CD4-positive, alpha-beta T cell (primary cell): Measurements from ENCODE around the gene AAMDC. TPM values are rescaled to one million over a fixed set of nuclear protein-coding genes. Genes with fewer than 3 reads are reported as not detected.

Experiments used
- ATAC-seq: fragments of 200-7000 bp; cut with Tn5 transposase; one replicate; pipeline ENCODE4 v1.10.0; 2022; ENCODE audit warnings: mild to moderate bottlenecking; ENCODE audit not compliant: poor library complexity
- CTCF ChIA-PET: fragments of 350-600 bp; sonication (Branson Sonifier 250); formaldehyde crosslinking; loops from one replicate; lab custom pipeline; 2021; ENCODE audit warnings: antibody characterized with exemption, inconsistent platforms; lab: Charles Lee
- POLR2A ChIA-PET: fragments of 350-600 bp; sonication (Branson Sonifier 250); formaldehyde crosslinking; loops from one replicate; lab custom pipeline; 2021; ENCODE audit warnings: antibody characterized with exemption, inconsistent platforms; lab: Charles Lee
- DNase-seq, 14 experiments: peaks; one replicate each; pipeline ENCODE4 v3.0.0-alpha.2; 2013 to 2020; ENCODE audit warnings: mixed read lengths in 2 of 14
- H3K27ac ChIP-seq, 2 donors: one replicate each; pipeline versions ENCODE4 v1.5.1 to v1.7.0; 2013; ENCODE audit warnings: low read length in 2 of 2, low read depth in 1 of 2, mild to moderate bottlenecking in 1 of 2
- H3K27me3 ChIP-seq, 2 experiments: 1 replicate in 1 of 2; 2 replicates in 1 of 2; pipeline versions ENCODE4 v1.6.1 to v1.7.0; 2013; ENCODE audit warnings: low read length in 2 of 2, control low read depth in 1 of 2, mild to moderate bottlenecking in 1 of 2, moderate library complexity in 1 of 2; ENCODE audit not compliant: insufficient read depth in 2 of 2, control insufficient read depth in 1 of 2
- H3K36me3 ChIP-seq: one replicate; pipeline ENCODE4 v1.6.1; 2013; ENCODE audit warnings: low read length, control low read depth; ENCODE audit not compliant: insufficient read depth
- H3K4me1 ChIP-seq: one replicate; pipeline ENCODE4 v1.6.1; 2013; ENCODE audit warnings: low read length, control low read depth; ENCODE audit not compliant: insufficient read depth
- H3K4me3 ChIP-seq: one replicate; pipeline ENCODE4 v1.5.1; 2013; ENCODE audit warnings: mild to moderate bottlenecking, low read length, moderate library complexity
- H3K9me3 ChIP-seq, 2 experiments: 1 replicate in 1 of 2; 2 replicates in 1 of 2; pipeline versions ENCODE4 v1.6.1 to v1.7.0; 2013; ENCODE audit warnings: low read length in 2 of 2, mild to moderate bottlenecking in 2 of 2, control low read depth in 1 of 2, moderate library complexity in 1 of 2; ENCODE audit not compliant: control insufficient read depth in 1 of 2, insufficient read depth in 1 of 2
- H3K27ac Mint-ChIP-seq: one replicate; pipeline ENCODE4 v1.8.0; 2020; ENCODE audit warnings: mixed read lengths
- H3K27me3 Mint-ChIP-seq: one replicate; pipeline ENCODE4 v1.8.0; 2021; ENCODE audit warnings: mixed read lengths
- H3K36me3 Mint-ChIP-seq: one replicate; pipeline ENCODE4 v1.8.0; 2021; ENCODE audit warnings: low read depth, mixed read lengths
- H3K4me1 Mint-ChIP-seq: one replicate; pipeline ENCODE4 v1.8.0; 2021; ENCODE audit warnings: low read depth, mixed read lengths
- H3K4me3 Mint-ChIP-seq: one replicate; pipeline ENCODE4 v1.8.0; 2020; ENCODE audit warnings: mild to moderate bottlenecking, mixed read lengths
- H3K9me3 Mint-ChIP-seq: one replicate; pipeline ENCODE4 v1.8.0; 2020; ENCODE audit warnings: mixed read lengths
- CTCF ChIP-seq: fragments of 200-600 bp; IDR thresholded peaks from one replicate; pipeline ENCODE4 v1.8.0; 2022; ENCODE audit warnings: antibody characterized with exemption, mild to moderate bottlenecking
- intact Hi-C, 2 experiments: fragments of 100-400 bp; cut with DNase I in 1 of 2; cut with micrococcal nuclease in 1 of 2; formaldehyde crosslinking; loops; one replicate each; pipeline versions ENCODE4 v1.15.1 to v1.9.0; 2023 to 2025; cut with DNase I, micrococcal nuclease
- total RNA-seq, 174 experiments: library from RNA in 2 of 174; stranded (reverse) in 2 of 174; gene quantifications; one replicate each; pipeline ENCODE4 v1.2.3 and lab custom pipeline; 2021 to 2026

AAMDC gene
- total RNA-seq, 2 experiments from 2014 or later = 1.5 to 2.1 TPM

GRCh38 chr11:77799338-77799737, 21.6 kb upstream of the AAMDC start:
- Mint-ChIP-seq H3K4me3 (no peak overlapping the region), H3K9me3 (no peaks in the 10 kb centered on the region), H3K4me1 (peaks cover 76% of the 10 kb centered on the region), H3K36me3 (peaks cover 59% of the 10 kb centered on the region), H3K27ac (peak overlapping the region; percentile 6), H3K27me3 (no peaks in the 10 kb centered on the region)
- TF ChIP-seq CTCF = no peak
- peaks cover 11% of the 10 kb centered on the region for H3K36me3 ChIP-seq
- CTCF ChIA-PET = no interaction called here
- H3K9me3 ChIP-seq = no peaks in the 10 kb centered on the region
- no peak overlapping the region for H3K4me3 ChIP-seq
- H3K27ac ChIP-seq = no peak overlapping the region
- DNase-seq (no peak), ATAC-seq (no peak)
- intact Hi-C loops = no loop called here
- H3K4me1 ChIP-seq = peaks cover 19% of the 10 kb centered on the region
- POLR2A ChIA-PET = no interaction called here
- H3K27me3 ChIP-seq = no peaks in the 10 kb centered on the region

- H3K4me1 ChIP-seq = peaks cover 19% of the 10 kb centered on the region
- CTCF ChIA-PET = no interaction called here
- no peaks in the 10 kb centered on the region for H3K27me3 ChIP-seq
- Mint-ChIP-seq H3K4me1 (peaks cover 67% of the 10 kb centered on the region), H3K36me3 (peaks cover 54% of the 10 kb centered on the region), H3K4me3 (no peak overlapping the region), H3K27ac (peak overlapping the region; percentile 41), H3K27me3 (no peaks in the 10 kb centered on the region), H3K9me3 (no peaks in the 10 kb centered on the region)
- ATAC-seq (no peak), DNase-seq (no peak)
- no peaks in the 10 kb centered on the region for H3K9me3 ChIP-seq
- intact Hi-C loops = no loop called here
- H3K36me3 ChIP-seq = peaks cover 11% of the 10 kb centered on the region
- TF ChIP-seq CTCF = no peak
- H3K27ac ChIP-seq = no peak overlapping the region
- H3K4me3 ChIP-seq = no peak overlapping the region
- POLR2A ChIA-PET = interaction anchor here (0.7 kb wide), 1 partner anchor 32 kb away, joined by 3 read pairs; no protein-coding TSS in a partner anchor
Observed at GRCh38 chr11:77800449-77800848, 20.5 kb upstream of the AAMDC start.

GRCh38 chr11:77801477-77801876, 19.5 kb upstream of the AAMDC start:
- H3K36me3 Mint-ChIP-seq = peaks cover 46% of the 10 kb centered on the region
- ChIA-PET POLR2A (no interaction called here), CTCF (no interaction called here)
- Histone ChIP-seq H3K9me3 (no peaks in the 10 kb centered on the region), H3K36me3 (peaks cover 11% of the 10 kb centered on the region), H3K27me3 (no peaks in the 10 kb centered on the region), H3K27ac (no peak overlapping the region), H3K4me1 (peaks cover 21% of the 10 kb centered on the region), H3K4me3 (no peak overlapping the region)
- ATAC-seq = no peak
- no peak for DNase-seq
- no peak for TF ChIP-seq CTCF
- H3K27me3 Mint-ChIP-seq = no peaks in the 10 kb centered on the region
- H3K4me1 Mint-ChIP-seq = peaks cover 66% of the 10 kb centered on the region
- H3K27ac Mint-ChIP-seq = peak overlapping the region; percentile 41
- no peak overlapping the region for H3K4me3 Mint-ChIP-seq
- no peaks in the 10 kb centered on the region for H3K9me3 Mint-ChIP-seq
- intact Hi-C loops = no loop called here
